ENCODE results near the gene ENOPH1.

ENOPH1 gene

DNA sequence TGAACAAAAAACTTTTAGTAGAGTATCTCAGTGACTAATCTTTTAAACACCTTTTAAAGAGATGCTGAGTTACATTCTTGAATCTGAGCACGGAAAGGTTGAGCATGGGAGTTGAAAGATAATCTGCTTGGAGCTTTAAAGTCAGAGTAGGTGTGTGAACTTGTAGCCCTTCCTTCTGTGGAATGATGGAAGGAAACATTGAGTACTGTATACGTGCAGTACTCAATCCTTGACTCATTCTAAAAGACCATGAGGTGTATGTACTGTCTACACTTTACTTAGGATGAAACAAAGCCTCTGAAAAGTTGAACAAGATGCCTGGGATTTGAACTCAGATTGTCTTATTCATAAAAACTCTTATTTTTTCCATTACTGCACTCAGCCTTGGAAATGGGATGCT lies 3.4 kb downstream of the ENOPH1 start:
- no peaks in the 10 kb centered on the region for H3K36me3 ChIP-seq (ENCODE audit: insufficient read depth, low read length)
- no peak overlapping the region for H3K9ac ChIP-seq (ENCODE audit: low read depth, low read length)
- peaks cover 15% of the 10 kb centered on the region for H3K4me1 ChIP-seq (ENCODE audit: insufficient read depth, low read length)
- H3K9me3 ChIP-seq (ENCODE audit: control insufficient read depth, insufficient read depth, low read length), result no peaks in the 10 kb centered on the region

DNA sequence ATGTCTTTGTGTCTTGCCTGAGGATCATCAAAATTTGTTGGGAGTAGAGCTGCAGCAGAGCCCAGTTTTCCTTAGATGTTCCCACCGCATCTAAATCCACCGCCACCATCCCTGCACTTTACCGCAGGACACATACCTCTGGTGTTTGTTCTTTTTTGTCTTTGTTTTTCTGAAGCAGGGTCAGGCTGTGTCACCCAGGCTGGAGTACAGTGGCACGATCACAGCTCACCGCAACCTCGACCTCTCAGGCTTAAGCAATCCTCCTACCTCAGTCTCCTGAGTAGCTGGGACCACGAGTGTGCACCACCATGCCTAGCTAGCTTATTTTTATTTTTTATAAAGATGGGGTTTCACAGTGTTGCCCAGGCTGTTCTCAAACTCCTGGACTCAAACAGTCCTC lies 4.6 kb downstream of the ENOPH1 start:
- Histone ChIP-seq H3K4me1 (ENCODE audit: insufficient read depth, low read length) (peaks cover 15% of the 10 kb centered on the region), H3K36me3 (ENCODE audit: insufficient read depth, low read length) (no peaks in the 10 kb centered on the region), H3K9ac (ENCODE audit: low read depth, low read length) (no peak overlapping the region), H3K9me3 (ENCODE audit: control insufficient read depth, insufficient read depth, low read length) (no peaks in the 10 kb centered on the region)

GRCh38 chr4:82436130-82436529 lies 5.7 kb downstream of the ENOPH1 start:
- Histone ChIP-seq H3K4me1 (ENCODE audit: insufficient read depth, low read length) (peaks cover 19% of the 10 kb centered on the region), H3K9ac (ENCODE audit: low read depth, low read length) (no peak overlapping the region), H3K36me3 (ENCODE audit: insufficient read depth, low read length) (no peaks in the 10 kb centered on the region), H3K9me3 (ENCODE audit: control insufficient read depth, insufficient read depth, low read length) (no peaks in the 10 kb centered on the region)

- peaks cover 19% of the 10 kb centered on the region for H3K4me1 ChIP-seq (ENCODE audit: insufficient read depth, low read length)
- H3K9me3 ChIP-seq (ENCODE audit: control insufficient read depth, insufficient read depth, low read length), result no peaks in the 10 kb centered on the region
- no peaks in the 10 kb centered on the region for H3K36me3 ChIP-seq (ENCODE audit: insufficient read depth, low read length)
- H3K9ac ChIP-seq (ENCODE audit: low read depth, low read length), result no peak overlapping the region
Observed at GRCh38 chr4:82436780-82437179, 6.4 kb downstream of the ENOPH1 start.

DNA sequence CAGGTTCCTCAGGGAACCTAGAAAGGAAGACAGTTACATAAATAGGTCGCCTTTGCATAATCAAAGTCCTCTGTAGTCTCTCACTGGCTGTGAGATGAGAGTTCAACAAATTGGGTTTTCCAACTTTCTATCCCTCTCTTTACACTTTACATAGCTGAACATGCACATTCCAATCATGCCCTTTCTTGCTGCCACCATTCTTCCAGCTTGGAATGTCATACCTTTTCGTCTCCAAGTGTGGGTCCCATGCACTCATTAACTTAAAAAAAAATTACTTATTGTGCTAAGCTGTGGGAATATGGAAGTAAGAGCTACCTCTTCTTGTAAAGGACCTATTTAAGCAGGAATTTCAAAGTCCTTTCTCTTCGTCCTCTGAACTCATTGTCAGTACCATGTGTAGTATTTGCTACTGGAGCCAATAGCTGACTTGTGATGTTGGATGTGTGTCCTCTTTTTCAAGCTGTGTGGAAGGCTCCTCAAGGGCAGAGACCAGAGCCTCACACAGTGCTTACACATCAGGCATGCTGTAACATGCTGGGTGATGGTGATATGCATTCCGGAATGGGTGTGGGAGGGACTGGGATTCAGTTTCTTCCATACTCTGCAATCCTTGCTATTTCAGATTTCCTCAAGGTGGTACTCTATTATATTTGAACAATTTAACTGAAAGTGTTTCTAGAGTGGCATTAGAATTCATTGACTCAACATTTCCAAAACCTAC lies 7.1 kb downstream of the ENOPH1 start:
- Histone ChIP-seq H3K9me3 (ENCODE audit: control insufficient read depth, insufficient read depth, low read length) (no peaks in the 10 kb centered on the region), H3K36me3 (ENCODE audit: insufficient read depth, low read length) (no peaks in the 10 kb centered on the region)

GRCh38 chr4:82439088-82439487 lies 8.7 kb downstream of the ENOPH1 start:
- Histone ChIP-seq H3K9me3 (ENCODE audit: control insufficient read depth, insufficient read depth, low read length) (no peaks in the 10 kb centered on the region), H3K36me3 (ENCODE audit: insufficient read depth, low read length) (no peaks in the 10 kb centered on the region), H3K4me1 (ENCODE audit: insufficient read depth, low read length) (peaks cover 12% of the 10 kb centered on the region), H3K9ac (ENCODE audit: low read depth, low read length) (no peak overlapping the region)

More for the DNA sequence above, 7.1 kb downstream of the ENOPH1 start:
- Histone ChIP-seq H3K4me1 (ENCODE audit: insufficient read depth, low read length) (peaks cover 19% of the 10 kb centered on the region), H3K9ac (ENCODE audit: low read depth, low read length) (no peak overlapping the region)

- H3K4me1 ChIP-seq (ENCODE audit: insufficient read depth, low read length), result no peaks in the 10 kb centered on the region
- H3K9me3 ChIP-seq (ENCODE audit: control insufficient read depth, insufficient read depth, low read length), result no peaks in the 10 kb centered on the region
- no peak overlapping the region for H3K9ac ChIP-seq (ENCODE audit: low read depth, low read length)
- peaks cover 17% of the 10 kb centered on the region for H3K36me3 ChIP-seq (ENCODE audit: insufficient read depth, low read length)
Observed at GRCh38 chr4:82447886-82448285, 17.5 kb downstream of the ENOPH1 start.

DNA sequence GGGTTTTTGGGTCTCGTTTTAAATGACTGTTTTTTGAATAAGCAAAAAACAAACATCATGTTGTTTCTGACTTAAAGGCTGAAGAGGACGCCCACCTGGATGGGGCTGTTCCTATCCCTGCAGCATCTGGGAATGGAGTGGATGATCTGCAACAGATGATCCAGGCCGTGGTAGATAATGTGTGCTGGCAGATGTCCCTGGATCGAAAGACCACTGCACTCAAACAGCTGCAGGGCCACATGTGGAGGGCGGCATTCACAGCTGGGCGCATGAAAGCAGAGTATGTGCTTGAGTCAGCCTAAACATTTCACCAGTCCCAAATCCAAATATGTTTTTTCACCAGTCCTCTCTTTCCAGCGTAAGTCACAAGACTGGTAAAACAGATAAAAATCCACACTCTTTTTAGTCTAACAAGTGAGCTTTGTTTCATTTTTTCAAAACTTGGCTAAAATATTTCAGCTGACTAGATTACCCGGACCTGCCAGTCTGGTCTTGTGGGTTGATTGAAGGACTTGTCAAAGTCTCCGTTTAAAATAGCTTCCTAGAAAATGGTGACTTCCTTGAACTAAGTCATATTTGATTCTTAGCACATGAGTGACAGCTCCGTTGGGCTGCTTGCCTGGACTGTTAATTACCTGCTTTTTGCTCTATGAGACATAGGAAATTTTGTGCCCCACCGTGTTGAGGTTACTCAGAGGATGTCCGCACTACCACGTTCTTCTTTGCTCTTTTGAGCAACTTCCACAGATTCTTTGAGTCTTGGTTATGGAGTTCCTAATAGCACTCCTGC lies 20.8 kb downstream of the ENOPH1 start:
- Histone ChIP-seq H3K9ac (ENCODE audit: low read depth, low read length) (no peak overlapping the region), H3K9me3 (ENCODE audit: control insufficient read depth, insufficient read depth, low read length) (no peaks in the 10 kb centered on the region), H3K4me1 (ENCODE audit: insufficient read depth, low read length) (peaks cover 6% of the 10 kb centered on the region; the same call in 1 of the 2 replicates), H3K36me3 (ENCODE audit: insufficient read depth, low read length) (peaks cover 25% of the 10 kb centered on the region)

- H3K4me1 ChIP-seq (ENCODE audit: insufficient read depth, low read length), result peaks cover 6% of the 10 kb centered on the region; the same call in 1 of the 2 replicates
- no peaks in the 10 kb centered on the region for H3K9me3 ChIP-seq (ENCODE audit: control insufficient read depth, insufficient read depth, low read length)
- peaks cover 31% of the 10 kb centered on the region for H3K36me3 ChIP-seq (ENCODE audit: insufficient read depth, low read length)
Observed at GRCh38 chr4:82452026-82452425, 21.6 kb downstream of the ENOPH1 start.

GRCh38 chr4:82457266-82457665 lies 26.9 kb downstream of the ENOPH1 start:
- Histone ChIP-seq H3K9me3 (ENCODE audit: control insufficient read depth, insufficient read depth, low read length) (no peaks in the 10 kb centered on the region), H3K9ac (ENCODE audit: low read depth, low read length) (no peak overlapping the region), H3K4me1 (ENCODE audit: insufficient read depth, low read length) (peaks cover 6% of the 10 kb centered on the region; the same call in 1 of the 2 replicates), H3K36me3 (ENCODE audit: insufficient read depth, low read length) (peaks cover 29% of the 10 kb centered on the region)

More at GRCh38 chr4:82452026-82452425, 21.6 kb downstream of the ENOPH1 start:
- H3K9ac ChIP-seq (ENCODE audit: low read depth, low read length), result no peak overlapping the region

GRCh38 chr4:82458729-82459128 lies 28.3 kb downstream of the ENOPH1 start:
- H3K9ac ChIP-seq (ENCODE audit: low read depth, low read length), result no peak overlapping the region
- H3K4me1 ChIP-seq (ENCODE audit: insufficient read depth, low read length), result peaks cover 3% of the 10 kb centered on the region; the same call in 1 of the 2 replicates
- no peaks in the 10 kb centered on the region for H3K9me3 ChIP-seq (ENCODE audit: control insufficient read depth, insufficient read depth, low read length)
- H3K36me3 ChIP-seq (ENCODE audit: insufficient read depth, low read length), result peaks cover 31% of the 10 kb centered on the region

GRCh38 chr4:82461710-82462109 lies 31.3 kb downstream of the ENOPH1 start:
- H3K4me1 ChIP-seq (ENCODE audit: insufficient read depth, low read length), result peaks cover 3% of the 10 kb centered on the region; the same call in 1 of the 2 replicates
- H3K9me3 ChIP-seq (ENCODE audit: control insufficient read depth, insufficient read depth, low read length), result no peaks in the 10 kb centered on the region
- H3K9ac ChIP-seq (ENCODE audit: low read depth, low read length), result no peak overlapping the region
- peaks cover 27% of the 10 kb centered on the region for H3K36me3 ChIP-seq (ENCODE audit: insufficient read depth, low read length)

DNA sequence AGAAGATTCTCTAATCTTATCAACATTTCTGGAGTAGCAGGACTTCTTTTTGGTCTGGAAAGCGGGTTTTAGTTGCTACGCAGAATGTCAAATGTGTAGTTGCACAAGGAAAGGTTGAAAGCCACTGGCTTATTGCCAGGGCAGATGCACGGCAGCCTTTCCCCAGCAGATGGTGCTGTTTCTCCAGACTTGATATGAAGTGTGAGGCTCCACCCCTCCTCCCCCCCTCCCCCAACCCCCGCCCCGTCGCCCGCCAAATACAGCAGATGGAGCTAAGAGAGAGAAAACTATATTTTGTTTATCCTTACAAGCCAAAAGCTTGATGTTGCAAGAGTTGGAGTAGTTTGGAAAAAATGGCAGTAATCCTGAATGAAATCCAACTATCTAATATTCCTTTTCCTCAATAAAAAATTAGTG lies 32.0 kb downstream of the ENOPH1 start:
- Histone ChIP-seq H3K36me3 (ENCODE audit: insufficient read depth, low read length) (peaks cover 29% of the 10 kb centered on the region), H3K9ac (ENCODE audit: low read depth, low read length) (no peak overlapping the region), H3K4me1 (ENCODE audit: insufficient read depth, low read length) (peaks cover 3% of the 10 kb centered on the region; the same call in 1 of the 2 replicates), H3K9me3 (ENCODE audit: control insufficient read depth, insufficient read depth, low read length) (no peaks in the 10 kb centered on the region)

- H3K9ac ChIP-seq (ENCODE audit: low read depth, low read length), result no peak overlapping the region
- peaks cover 34% of the 10 kb centered on the region for H3K36me3 ChIP-seq (ENCODE audit: insufficient read depth, low read length)
- H3K9me3 ChIP-seq (ENCODE audit: control insufficient read depth, insufficient read depth, low read length), result no peaks in the 10 kb centered on the region
- H3K4me1 ChIP-seq (ENCODE audit: insufficient read depth, low read length), result peaks cover 3% of the 10 kb centered on the region; the same call in 1 of the 2 replicates
Observed at GRCh38 chr4:82463221-82463620, 32.8 kb downstream of the ENOPH1 start.

GRCh38 chr4:82467471-82467870 lies 37.1 kb downstream of the ENOPH1 start:
- Histone ChIP-seq H3K4me1 (ENCODE audit: insufficient read depth, low read length) (peaks cover 3% of the 10 kb centered on the region; the same call in 1 of the 2 replicates), H3K9ac (ENCODE audit: low read depth, low read length) (no peak overlapping the region), H3K36me3 (ENCODE audit: insufficient read depth, low read length) (peaks cover 20% of the 10 kb centered on the region)

More at GRCh38 chr4:82467471-82467870, 37.1 kb downstream of the ENOPH1 start:
- H3K9me3 ChIP-seq (ENCODE audit: control insufficient read depth, insufficient read depth, low read length), result no peaks in the 10 kb centered on the region

Measured in ES-I3 (cell line).